H54 (cell line): ENCODE data around the gene CHAT.

ENCODE experiments used
- DNase-seq: peaks from one replicate; pipeline ENCODE4 v3.0.0; 2011; ENCODE audit warnings: low spot score, mixed read lengths; ENCODE audit not compliant: insufficient read length
- FAIRE-seq: peaks from 3 replicates; lab custom pipeline; 2011; peaks lifted over from hg19 to GRCh38; lab: Jason Lieb, UNC
- POLR2A ChIP-seq: IDR thresholded peaks from 2 replicates; pipeline ENCODE4 v1.6.1; 2011; ENCODE audit warnings: low read depth, mild to moderate bottlenecking, low read length

CHAT gene

GRCh38 chr10:49622426-49623425 lies 8.9 kb downstream of the CHAT start:
- TF ChIP-seq POLR2A = no peak
- DNase-seq = no peak
- no peak for FAIRE-seq

- no peak for FAIRE-seq
- no peak for TF ChIP-seq POLR2A
- DNase-seq = no peak
These were observed 10.8 kb downstream of the CHAT start for GRCh38 chr10:49624629-49625028.

DNA sequence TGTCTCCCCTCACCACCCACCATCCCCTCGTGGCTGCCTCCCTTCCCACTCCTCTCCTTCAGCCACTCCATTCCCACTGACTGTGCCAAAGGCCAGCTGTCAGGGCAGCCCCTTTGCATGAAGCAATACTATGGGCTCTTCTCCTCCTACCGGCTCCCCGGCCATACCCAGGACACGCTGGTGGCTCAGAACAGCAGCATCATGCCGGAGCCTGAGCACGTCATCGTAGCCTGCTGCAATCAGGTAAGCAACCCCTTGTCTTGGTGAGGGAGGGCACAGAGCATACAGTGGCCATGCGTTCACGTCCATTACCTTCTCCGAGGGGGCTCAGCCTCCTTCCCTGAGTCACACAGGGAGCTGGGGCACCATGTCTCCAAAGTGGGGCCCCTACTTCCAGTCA lies 11.6 kb downstream of the CHAT start:
- DNase-seq = no peak
- no peak for FAIRE-seq
- TF ChIP-seq POLR2A = no peak

DNA sequence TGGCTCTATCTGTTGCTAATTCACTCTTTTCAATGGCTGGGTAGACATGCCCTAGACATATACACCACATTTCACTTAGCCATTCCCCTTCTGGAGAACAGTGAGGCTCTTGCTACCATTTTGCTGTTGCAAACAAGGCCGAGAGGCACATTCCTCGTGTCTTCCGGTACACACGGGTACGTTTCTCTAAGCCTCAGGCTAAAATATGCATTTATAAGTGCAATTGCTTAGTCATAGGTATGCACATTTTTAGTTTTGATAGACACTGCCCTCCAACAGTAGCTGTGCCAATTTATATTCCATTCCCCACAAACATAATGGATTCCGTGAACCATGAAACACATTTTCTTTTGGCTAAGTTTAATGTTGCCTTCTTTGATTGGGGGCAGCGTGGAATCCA lies 13.2 kb downstream of the CHAT start:
- DNase-seq = no peak
- no peak for TF ChIP-seq POLR2A
- no peak for FAIRE-seq

DNA sequence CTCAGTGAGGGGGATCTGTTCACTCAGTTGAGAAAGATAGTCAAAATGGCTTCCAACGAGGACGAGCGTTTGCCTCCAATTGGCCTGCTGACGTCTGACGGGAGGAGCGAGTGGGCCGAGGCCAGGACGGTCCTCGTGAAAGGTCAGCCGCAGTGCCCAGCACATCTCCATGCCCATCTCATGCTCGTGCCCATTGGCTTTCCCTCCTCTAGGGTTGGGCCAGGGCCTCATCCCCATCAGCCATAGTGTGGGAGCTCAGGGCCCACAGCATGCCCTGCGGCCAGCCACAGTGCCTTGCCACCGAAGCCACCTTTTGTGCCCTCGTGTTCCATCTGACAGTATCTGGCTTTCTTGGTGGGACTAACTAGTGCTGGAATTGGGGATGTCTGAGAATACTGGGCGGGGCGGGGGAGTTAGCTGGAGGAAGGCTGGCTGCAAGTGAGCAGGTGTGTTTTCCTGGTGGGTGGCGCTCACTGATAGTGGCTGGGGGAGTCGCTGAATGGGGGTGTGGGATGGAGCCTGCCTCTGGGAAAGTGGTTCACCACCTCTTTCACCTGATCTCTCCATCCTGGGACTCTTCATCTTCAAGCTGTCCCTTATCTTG lies 13.9 kb downstream of the CHAT start:
- FAIRE-seq (no peak), DNase-seq (no peak)
- TF ChIP-seq POLR2A = no peak

GRCh38 chr10:49628599-49628998 lies 14.8 kb downstream of the CHAT start:
- FAIRE-seq = no peak
- TF ChIP-seq POLR2A = no peak
- no peak for DNase-seq

- TF ChIP-seq POLR2A = no peak
- DNase-seq = no peak
- FAIRE-seq = no peak
These were observed 15.6 kb downstream of the CHAT start for GRCh38 chr10:49629431-49629881.

GRCh38 chr10:49631975-49632374 lies 18.1 kb downstream of the CHAT start:
- TF ChIP-seq POLR2A = no peak
- DNase-seq (no peak), FAIRE-seq (no peak)

DNA sequence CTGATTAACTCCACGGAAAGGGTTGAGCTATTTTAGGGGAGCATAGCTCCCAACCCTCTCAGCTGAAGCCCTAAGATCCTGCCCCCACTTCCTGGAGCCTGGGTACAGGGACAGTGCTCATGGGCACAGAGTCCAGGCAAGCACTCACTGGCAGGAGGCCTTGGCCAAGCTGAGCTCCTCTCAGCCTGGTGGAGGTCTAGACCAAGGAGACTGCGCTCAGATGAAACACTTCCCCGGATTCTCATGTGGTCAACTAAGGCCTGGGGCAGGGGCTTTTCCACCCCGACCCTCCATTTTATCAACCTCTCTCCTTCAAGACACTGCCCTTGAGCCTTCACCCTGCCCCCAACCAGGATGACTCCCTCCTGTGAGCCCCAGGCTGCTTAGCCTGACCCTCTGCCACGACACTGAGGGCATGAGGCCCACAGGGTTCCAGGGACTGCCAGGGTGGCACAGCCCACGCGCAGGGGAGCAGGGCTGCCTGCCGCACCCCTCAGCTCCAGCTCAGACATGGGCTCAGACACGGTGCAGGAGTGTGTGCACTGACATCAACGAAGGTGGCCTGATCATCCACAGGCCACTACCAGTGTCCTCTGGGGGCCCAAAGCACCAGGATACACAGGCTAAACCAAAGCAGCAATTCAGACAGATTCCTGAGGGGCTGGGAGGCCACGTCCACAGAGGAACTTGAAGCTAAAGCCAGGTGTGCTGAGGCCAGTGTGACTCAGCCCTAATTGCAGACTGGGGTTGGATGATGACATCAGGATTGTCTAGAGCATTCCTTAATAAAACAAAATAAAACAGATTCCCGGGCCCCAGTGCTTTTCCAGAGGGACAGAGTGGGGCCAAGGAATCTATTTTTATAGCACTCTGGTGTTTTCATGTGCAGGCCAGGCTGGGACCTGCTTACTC lies 18.8 kb downstream of the CHAT start:
- DNase-seq = no peak
- TF ChIP-seq POLR2A = no peak
- no peak for FAIRE-seq

- no peak for FAIRE-seq
- no peak for DNase-seq
- no peak for TF ChIP-seq POLR2A
These were observed 19.7 kb downstream of the CHAT start for GRCh38 chr10:49633327-49634068.

- TF ChIP-seq POLR2A = no peak
- FAIRE-seq (no peak), DNase-seq (no peak)
These were observed 20.3 kb downstream of the CHAT start for GRCh38 chr10:49634069-49634660.

DNA sequence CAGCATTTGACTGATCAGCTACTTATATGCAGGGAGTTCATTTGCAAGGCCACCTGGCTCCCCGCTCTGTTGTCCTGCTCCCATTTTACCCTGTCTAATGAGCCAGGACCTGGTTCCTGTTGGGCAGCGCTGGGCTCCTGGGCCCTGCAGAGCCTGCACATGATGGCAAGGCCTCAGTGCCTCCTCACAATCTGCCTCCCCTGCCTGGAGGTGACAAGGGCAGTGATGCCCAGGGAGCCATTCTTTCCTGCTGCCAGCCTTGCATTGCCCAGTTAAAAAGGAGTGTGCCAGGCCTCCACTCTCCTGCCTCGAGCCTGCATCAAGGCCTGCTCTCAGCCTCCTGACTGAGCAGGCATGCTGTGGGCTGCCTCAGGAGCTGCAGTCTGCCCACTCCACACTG lies 28.5 kb downstream of the CHAT start:
- no peak for TF ChIP-seq POLR2A
- DNase-seq (no peak), FAIRE-seq (no peak)

- no peak for TF ChIP-seq POLR2A
- FAIRE-seq (no peak), DNase-seq (no peak)
These were observed 29.6 kb downstream of the CHAT start for GRCh38 chr10:49643241-49644034.
